ENCODE data around the gene MAJIN.

MAJIN gene

GRCh38 chr11:64910451-64911093 is 61.3 kb downstream of the MAJIN start:
- no peak for DNase-seq

DNA sequence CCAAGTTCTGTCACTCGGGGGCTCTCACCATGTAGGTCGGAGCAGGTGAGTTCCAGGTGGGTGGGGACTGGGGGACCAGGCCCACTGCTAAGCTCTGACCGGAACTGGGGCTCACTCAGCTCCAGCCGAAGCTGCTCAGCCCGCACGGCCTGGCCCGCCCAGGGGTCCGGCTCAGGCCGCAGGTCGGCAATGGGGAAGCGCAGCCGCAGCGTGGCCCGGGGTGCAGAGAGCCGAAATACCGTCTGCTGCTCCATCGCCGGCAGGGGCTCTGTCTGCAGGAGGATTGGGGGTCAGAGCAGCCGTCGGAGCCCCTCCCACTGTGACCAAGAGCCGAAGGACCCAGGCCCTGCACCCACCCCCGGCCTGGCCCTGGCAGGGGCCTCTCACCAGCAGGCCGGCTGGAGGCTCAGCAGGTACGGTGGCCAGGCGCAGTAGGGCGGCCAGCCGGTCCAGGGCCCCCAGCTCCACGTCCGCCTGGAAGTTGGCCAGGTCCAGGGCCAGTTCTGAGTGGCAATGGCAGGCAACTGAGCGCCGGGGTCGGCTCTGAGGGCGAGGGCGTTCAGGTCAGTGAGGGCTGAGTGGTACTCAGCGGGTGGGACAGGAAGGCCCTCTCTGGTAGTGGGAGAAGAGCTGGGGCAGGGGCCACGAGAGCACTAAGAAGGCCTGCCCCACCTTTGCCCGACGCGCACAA is 62.1 kb downstream of the MAJIN start:
- no peak for DNase-seq

- no peak for DNase-seq
These were observed 63.1 kb downstream of the MAJIN start for GRCh38 chr11:64908766-64909165.

DNA sequence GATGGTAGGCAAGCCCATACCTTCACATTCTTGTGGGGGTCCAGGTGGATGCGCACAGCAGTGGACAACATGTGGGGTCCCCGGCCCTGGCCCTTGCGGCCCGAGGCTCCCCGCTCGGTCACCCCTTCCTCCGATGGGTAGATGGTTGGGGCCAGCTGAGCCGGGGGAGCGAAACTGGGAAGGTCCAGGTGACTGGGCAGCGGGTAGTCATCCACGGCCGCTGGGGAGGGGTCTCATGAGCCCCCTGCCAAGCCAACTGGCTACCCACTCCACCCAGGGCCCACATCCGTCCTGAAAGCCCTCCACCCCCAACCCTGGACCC is 65.6 kb downstream of the MAJIN start:
- no peak for DNase-seq

DNA sequence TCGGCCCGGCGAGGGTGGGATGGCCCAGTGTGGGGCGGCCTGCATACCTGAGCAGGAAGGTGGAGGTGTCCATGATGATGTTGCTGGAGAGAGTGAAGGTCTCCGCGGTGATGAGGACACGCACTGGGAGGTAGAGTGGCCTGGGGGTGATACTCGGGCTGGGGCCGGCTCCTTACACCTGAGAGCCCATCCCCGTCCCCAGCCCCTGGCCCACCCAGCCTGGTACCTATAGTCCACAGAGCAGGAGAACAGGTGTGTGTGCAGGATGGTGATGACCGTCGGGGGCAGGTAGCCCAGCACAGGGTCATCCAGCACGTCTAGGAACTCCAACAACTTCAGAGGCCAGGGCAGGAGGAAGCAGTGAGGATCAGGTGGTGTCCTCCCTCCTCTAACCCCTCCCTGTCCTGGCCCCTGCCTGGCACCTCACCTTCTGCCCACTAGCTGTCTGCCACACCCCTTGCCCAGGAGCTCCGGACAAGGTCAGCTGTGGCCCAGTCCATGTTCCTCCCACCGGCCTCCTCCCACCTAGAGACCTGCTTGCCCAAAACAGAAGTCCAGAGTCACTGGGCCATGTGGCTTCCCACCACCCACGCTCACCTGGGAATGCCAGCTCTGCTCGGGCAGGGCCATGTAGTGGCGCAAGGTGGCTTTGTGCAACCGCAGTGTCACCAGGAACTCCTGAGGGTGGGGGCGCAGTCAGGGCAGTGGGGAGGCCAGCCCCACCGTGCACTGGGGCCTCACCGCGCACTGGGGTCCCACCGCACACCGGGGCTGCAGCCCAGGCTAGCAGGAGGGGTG is 66.2 kb downstream of the MAJIN start:
- no peak for DNase-seq

- no peak for DNase-seq
These were observed 68.5 kb downstream of the MAJIN start for GRCh38 chr11:64903291-64903833.

DNA sequence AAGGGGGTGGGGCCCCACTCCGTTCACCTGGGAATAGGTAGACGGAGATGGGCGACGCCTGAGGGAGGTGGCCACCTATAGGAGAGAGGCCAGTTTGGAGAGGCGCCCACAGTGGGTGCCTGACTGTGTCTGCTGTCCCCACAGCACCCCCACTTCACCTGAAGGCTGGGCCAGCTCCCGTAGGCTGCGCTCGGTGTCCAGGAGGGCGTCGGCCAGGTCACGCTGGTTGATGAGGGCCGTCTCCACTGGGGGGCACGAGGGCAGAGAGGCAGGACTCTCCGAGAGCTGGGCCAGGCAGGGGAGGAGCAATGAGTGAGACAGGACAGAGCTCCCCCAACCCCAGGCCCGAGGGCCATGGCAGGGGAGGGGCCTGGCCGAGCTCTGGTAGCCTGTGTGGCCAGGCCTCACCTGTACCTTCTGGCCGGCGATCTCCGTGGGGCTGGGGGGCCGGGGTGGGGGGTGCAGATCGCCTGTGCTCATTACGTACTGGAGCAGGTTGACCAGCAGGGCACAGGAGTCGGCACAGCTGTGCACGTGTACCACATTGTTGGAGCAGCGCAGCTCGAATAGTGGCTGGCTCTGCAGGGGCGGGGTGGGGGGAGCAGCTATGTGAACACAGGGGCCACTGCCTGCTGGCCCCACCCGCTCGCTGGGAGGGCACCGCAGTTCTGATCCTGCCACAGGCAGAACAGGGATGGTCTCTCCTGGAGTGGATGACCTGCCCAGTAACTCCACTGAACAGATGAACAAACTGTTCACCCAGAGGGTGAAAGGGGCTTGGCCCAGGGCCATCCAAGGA is 69.6 kb downstream of the MAJIN start:
- DNase-seq, result no peak

DNA sequence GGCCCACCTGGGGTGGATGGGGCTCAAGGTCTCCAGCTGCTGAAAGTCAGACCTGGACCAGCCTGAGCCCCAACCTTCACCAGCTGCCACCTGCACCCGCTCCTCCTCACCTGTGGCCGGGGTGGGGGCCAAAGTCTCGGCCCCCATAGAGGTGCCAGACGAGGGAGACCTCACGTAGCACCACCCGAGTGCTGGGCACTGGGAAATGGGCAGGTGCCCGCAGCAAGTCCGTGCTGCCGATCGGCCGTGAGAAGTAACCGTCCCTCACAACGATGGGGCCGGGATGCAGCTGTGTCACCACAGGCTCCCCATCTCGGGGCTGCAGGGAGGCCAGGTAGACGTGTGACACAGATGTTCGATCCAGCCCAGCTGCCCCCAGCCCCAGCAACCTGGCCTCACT is 71.1 kb downstream of the MAJIN start:
- DNase-seq, result no peak

DNA sequence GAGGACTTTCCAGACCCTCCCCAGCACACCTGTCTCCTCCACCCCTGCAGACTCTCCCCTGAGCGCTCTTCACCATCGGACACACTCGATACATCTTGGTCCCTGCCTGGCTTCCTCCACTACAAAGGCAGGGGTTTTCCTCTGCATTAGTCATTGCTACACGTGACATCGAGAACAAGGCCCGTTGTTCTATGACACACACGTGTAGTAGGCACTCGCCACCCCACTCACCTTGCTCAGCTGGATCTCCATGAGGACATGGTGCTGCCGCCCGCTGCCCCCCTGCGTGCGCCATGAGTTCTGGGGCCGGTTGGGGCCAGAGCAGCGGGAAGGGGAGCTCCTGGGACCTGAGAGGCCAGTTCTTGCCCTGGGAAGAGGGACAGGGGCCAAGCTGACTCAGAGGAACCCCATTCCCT is 71.6 kb downstream of the MAJIN start:
- DNase-seq, result no peak

GRCh38 chr11:64898541-64898940 is 73.4 kb downstream of the MAJIN start:
- DNase-seq, result no peak

DNA sequence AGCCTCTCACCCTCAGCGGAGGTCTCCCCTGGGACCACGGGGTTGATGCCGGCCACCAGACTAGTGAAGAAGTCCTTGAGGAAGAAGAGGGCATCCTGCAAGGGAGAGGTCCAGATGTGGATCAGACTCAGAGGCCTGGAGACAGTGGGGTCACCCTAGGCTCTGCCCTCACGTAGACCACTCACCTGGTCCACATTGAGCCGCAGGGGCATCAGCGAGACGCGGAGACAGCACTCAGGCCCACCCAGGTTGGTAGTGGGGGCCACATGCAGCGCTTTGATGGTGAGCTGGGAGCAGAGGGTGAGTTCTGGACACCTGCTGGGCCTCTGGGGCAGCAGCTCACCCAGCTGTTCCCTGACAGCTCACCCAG is 73.8 kb downstream of the MAJIN start:
- no peak for DNase-seq

DNA sequence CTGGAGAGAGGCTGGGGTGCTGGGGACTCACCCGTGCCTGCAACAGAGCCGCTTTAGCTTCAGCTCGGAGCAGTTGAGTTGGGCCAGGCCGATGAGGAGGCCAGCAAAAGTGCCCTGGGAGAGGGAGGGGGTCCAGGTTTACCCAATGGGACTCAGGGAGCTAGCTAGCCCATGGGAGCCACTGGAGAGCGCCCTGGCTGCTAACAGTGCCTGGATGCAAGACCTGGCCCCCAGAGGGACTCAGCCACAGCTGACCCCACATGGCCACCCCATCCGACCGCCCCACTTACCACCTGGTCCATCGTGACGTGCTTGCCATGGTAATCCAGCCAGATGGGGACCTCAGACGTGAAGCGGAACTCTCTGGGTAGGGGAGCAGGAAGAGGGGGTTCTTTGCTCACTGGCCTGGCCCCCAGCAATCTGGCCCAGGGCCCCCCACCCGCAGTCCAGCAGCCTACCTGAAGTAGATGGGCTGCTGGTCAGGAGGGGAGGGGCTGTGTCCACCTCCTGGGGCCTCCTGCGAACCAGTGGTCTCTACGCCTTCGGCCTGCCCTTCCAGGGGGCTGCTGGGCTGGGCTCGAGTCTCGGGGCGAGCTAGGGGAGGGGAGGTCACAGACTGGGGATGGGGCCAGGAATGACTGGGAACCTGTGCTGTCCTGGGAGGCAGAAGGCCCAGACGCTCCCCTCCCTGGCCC is 74.4 kb downstream of the MAJIN start:
- DNase-seq, result no peak

GRCh38 chr11:64896448-64897022 is 75.4 kb downstream of the MAJIN start:
- DNase-seq, result no peak

GRCh38 chr11:64894812-64895452 is 77.0 kb downstream of the MAJIN start:
- DNase-seq, result no peak

DNA sequence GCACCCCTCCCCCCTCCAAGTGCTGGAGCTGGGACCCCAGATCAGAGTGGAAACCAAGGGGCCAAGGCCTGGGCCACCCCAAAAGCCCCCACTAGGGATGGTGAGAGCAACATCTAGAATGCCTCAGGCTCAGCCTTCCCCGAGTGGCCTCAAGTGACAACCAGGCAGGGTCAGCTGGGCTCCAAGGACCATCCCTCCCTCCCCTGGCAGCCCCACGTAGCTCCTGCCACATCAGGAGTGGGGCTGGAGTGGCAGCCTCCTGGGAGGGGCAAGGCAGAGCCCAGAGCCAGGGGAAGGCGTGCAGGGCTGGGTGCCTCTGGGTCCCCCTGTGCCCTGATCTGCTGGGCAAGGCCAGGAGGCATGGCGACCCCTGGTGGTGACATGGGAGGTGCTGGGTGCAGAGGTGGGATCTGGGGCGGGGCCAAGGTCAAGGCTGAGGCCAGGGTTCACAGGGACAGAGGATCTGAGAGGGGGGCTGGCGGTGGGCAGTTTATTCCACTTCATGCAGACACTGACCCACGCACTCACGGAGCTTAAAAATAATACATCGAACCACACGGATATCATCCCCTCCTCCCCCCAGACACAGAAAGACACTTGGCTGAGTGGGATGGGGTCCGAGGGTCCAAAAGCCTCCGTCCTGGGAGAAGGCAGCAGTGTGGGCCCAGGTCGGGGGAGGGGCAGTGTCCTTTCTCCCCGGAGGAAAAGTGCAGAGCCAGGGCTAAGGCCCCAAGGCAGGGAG is 77.7 kb downstream of the MAJIN start:
- peak; percentile 12 for DNase-seq

GRCh38 chr11:64893194-64894069 is 78.5 kb downstream of the MAJIN start:
- no peak for DNase-seq

GRCh38 chr11:64892838-64893193 is 79.1 kb downstream of the MAJIN start:
- DNase-seq, result no peak

GRCh38 chr11:64892411-64892831 is 79.5 kb downstream of the MAJIN start:
- DNase-seq, result no peak

DNA sequence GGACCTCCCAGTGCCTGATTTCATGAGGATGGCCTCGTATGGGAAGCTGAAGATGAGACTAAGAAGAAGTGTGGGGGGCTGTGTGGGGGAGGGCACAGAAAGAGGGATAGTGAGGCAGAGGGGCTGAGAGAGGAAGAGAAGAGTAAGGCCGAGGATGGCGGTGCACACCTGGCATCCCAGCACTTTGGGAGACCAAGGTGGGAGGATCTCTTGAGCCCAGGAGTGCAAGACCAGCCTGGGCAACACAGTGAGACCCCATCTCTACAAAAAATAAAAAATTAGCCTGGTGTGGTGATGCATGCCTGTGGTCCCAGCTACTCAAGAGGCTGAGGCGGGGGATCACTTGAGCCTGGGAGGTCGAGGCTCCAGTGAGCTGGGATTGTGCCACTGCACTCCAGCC is 80.0 kb downstream of the MAJIN start:
- DNase-seq, result no peak

All from NCI-H446 treated with DMSO at 0.1 percent for 48 hours (cell line).